ACHN (cell line): ENCODE data around the gene AKR1C8.
"Not testable (repeated sequence)": the region's sequence is repeated elsewhere in the genome, so short reads cannot be mapped to it uniquely, and the experiment has no call there.

Experiments used
- DNase-seq: peaks from one replicate; pipeline ENCODE4 v3.0.0-alpha.2; 2015
- in situ Hi-C: cut with HindIII; loops from 2 replicates; pipeline ENCODE4 v1.10.0; 2017; ENCODE audit warnings: low sequenced_read_pairs, low pct_ligation_motif_present, low pct_unique_long_range_greater_than_20kb

The AKR1C8 gene

DNA sequence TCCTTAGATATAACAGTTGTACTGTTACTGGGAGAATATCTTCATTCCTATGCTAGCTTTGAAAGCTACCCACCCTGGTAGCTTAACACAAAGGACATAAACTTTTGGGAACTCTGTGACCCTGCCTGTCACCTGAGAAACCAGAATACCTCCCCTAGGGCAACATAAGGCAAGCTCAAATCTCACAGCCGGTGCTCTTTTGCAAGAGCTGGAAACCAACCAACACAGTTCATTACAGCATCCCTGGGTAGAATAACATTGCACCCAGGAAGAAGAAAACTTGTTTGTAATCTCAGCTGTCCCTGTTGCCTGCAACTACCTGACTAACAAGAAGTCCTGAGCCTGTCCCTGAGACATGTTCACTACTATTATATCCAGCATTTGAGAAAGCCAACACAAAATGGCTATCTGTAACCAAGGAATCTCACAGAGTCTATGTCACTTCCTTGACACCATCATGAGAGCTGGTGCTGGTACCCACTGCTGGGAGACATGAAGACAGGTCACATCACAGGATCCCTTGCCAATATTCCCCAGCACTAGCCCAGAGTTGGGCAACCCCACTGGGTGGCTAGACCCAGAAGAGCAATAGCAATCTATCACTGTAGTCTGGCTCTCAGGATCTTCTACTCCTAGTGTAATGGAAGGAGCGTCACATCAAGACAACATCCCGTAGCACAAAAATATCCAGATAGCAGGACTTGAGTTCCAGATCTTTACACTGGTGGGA is 59.5 kb downstream of the AKR1C8 start:
- no peak for DNase-seq
- in situ Hi-C loops = no loop called here

DNA sequence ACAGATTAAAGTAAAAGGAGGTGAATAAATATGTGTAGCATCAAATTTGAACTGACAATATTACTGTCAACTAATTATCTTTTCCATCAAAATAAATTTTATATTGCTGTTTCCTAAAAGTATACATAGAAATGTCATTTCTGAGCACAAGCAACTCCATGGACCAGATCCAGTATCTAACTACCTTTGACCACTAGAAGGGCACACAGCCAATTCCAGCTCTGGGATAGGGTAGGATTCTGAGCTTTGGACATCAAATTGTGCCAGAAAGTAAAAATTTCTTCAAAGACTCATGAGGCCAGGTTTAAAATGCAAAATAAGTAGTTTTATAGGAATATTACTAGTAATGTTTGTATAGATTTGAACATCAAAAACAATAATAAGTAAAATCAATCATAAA is 61.1 kb downstream of the AKR1C8 start:
- DNase-seq = no peak
- in situ Hi-C loops = no loop called here

DNA sequence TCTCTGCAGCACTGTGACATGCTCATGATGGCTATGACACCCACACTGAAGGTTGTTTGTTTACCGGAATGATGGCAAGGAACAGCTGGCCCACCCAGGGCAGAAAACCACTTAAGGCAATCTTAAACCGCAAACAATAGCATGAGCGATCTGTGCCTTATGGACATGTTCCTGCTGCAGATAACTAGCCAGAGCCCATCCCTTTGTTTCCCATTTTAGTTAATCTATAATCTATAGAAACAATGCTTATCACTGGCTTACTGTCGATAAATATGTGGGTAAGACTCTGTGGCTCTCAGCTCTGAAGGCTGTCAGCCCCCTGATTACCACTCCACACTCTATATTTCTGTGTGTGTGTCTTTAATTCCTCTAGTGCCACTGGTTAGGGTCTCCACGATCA is 65.0 kb downstream of the AKR1C8 start:
- in situ Hi-C loops, DNase-seq: not testable (repeated sequence)

DNA sequence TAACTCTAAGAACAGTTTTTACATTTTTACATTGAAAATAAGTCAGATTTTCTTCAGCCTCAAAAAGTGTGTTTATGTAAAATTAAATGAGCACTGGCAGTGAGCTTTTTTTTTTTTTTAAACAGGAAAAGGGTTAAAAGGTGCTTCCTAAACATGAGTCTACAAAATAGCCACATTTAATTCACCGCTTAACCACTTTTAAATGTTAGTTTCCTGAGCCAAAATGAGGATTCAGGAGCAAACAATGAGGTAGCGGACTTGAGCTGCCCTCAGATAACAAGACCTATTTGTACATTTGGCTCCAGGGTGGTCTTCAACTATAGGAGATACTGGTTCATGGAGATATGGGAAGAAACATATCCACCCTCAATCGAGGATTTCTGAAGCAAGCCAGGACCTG is 67.9 kb downstream of the AKR1C8 start:
- in situ Hi-C loops = no loop called here
- DNase-seq = no peak

DNA sequence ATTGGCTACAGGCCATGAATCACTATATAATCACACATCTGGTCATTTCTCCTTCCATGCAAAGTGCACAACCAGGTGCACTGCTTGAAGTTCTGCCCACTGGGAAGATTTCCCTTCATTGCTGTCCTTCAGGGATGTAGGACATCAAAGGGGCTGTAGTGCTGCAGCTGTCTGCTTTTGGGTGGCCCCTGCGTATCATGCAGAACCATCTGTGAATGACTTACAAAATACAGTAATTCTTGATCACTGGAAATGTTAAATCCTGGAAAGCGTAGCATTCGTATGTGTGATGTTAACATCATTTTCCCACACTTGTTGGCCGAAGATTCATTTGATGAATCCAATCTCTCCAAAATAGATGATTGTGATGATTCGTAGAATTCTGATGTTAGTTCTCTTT is 68.3 kb downstream of the AKR1C8 start:
- no peak for DNase-seq
- in situ Hi-C loops = no loop called here

DNA sequence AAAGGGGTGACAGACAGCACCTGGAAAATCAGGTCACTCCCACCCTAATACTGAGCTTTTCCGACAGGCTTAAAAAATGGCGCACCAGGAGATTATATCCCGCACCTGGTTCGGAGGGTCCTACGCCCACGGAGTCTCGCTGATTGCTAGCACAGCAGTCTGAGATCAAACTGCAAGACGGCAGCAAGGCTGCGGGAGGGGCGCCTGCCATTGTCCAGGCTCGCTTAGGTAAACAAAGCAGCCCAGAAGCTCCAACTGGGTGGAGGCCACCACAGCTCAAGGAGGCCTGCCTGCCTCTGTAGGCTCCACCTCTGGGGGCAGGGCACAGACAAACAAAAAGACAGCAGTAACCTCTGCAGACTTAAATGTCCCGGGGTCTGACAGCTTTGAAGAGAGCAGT is 75.1 kb downstream of the AKR1C8 start:
- in situ Hi-C loops, DNase-seq: not testable (repeated sequence)

DNA sequence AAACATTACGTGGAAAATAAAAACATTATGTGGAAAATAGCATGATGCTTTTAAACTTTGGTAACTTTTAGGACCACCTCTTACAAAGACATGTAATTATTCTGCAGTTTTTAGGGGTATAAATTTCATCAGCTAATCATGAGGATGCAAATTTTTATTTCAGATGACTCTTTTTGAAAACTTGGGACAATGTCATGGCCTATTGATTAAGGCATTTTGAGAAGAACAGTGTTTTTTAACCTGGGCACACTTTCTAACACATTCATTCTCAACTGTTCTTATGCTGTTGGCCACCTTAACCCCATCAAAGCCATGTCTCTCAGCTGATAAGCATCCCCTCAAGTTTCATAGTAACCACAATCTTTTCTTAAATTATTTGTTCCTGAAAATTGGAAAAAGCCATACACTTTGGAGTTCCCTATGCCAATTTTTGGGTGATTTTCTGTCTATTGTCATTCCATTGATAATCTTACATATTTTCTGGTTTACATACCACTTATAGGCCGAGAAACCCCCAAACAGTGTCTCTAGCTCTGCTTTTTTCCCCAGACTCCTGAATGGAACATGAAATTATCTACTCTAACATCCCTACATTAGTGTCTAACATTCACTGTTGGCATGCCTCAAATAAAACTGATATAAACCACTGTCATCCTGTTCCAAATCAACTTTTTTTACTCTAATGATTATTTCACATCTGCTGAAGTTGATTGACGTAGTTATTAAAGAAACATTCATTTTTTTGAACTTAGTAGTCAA is 76.1 kb downstream of the AKR1C8 start:
- in situ Hi-C loops = no loop called here
- no peak for DNase-seq

DNA sequence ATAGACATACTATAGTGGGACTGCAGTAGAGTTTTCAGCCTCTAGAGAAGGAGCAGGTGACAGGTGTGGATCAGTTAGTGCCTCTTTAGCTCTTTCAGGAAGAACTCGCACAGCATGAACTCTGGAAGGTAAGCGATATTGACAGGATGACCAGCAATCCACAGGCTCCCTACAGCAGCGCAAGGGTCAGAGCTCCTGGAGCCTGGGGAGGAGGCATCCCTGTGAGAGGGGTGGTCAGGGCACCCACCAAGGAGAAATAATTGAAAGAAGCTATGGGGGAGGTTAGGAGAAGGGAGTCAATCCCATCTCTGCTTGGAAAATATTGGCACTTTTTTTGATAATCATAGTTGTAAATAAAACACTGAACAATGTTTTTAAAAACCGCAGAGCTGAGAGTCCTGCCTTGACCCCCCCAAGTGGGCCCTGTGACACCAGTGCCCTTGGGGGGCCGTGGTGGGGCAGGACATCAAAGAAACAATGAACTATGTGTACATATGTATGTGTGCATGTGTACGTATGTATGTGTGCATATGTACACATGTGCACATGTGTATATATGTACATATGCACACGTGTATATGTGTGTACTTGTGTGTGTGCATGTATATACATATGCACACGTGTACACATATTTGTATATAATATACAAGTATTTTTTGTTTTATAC is 77.0 kb downstream of the AKR1C8 start:
- in situ Hi-C loops = no loop called here
- DNase-seq = no peak

DNA sequence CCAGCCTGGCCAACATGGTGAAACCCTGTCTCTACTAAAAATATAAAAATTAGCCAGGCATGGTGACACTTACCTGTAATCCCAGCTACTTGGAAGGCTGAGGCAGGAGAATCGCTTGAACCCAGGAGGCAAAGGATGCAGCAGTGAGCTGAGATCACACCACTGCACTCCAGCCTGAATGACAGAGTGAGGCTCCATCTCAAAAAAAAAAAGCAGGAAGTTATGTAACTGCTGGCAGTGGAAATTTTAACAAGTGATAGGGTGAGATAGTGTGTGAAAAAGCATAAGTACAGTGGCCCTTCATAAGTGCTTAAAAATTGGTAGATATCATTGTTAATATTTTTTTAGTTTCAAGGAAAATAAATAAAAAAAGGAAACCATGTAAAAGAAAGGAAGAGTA is 78.4 kb downstream of the AKR1C8 start:
- no peak for DNase-seq
- in situ Hi-C loops = no loop called here

DNA sequence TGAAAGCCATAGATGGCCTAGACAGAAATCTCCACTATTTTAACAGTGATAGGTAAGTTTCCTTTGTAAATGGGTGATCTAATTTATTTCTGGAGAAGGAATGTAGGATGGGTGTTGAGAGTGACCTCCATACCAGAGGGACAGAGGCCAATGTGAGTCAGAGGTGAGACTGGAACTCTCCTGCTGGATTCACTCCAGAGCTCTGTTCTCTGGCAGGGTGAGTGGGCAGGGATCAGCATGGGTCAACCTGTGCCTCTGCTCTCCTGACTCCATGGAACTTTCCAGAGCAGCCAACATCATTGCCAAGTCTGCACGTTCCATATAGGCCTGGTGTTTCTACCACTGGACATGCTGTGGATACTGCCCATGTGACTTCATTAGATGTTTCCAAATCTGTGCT is 79.3 kb downstream of the AKR1C8 start:
- in situ Hi-C loops = no loop called here
- no peak for DNase-seq
